Measurements from ENCODE around the gene TFF3. TPM values are rescaled to one million over a fixed set of nuclear protein-coding genes. Genes with fewer than 3 reads are reported as not detected.

TFF3 gene
- total and polyA plus RNA-seq, 2 donors: 6.8 to 9.9 TPM

GRCh38 chr21:42278451-42279149, 36.6 kb downstream of the TFF3 start:
- WGBS: 88% methylated on average over 19 of the region's 19 CpGs
- H3K4me1 ChIP-seq (ENCODE audit: insufficient read depth): no peaks in the 10 kb centered on the region
- no peak overlapping the region for H3K27ac ChIP-seq (ENCODE audit: low read depth)
- H3K4me3 ChIP-seq (ENCODE audit: low read depth, low read length): no peak overlapping the region
- no peaks in the 10 kb centered on the region for H3K36me3 ChIP-seq (ENCODE audit: insufficient read depth)
- DNase-seq (ENCODE audit: extremely low spot score): no peak

- no peaks in the 10 kb centered on the region for H3K36me3 ChIP-seq (ENCODE audit: insufficient read depth)
Observed at GRCh38 chr21:42277593-42277992, 37.6 kb downstream of the TFF3 start.

GRCh38 chr21:42276526-42277154, 38.6 kb downstream of the TFF3 start:
- no peak overlapping the region for H3K27ac ChIP-seq (ENCODE audit: low read depth)
- DNase-seq (ENCODE audit: extremely low spot score): no peak
- H3K36me3 ChIP-seq (ENCODE audit: insufficient read depth): no peaks in the 10 kb centered on the region
- H3K4me3 ChIP-seq (ENCODE audit: low read depth, low read length): no peak overlapping the region
- no peaks in the 10 kb centered on the region for H3K4me1 ChIP-seq (ENCODE audit: insufficient read depth)
- WGBS: 89% methylated on average over 17 of the region's 17 CpGs

More at GRCh38 chr21:42277593-42277992, 37.6 kb downstream of the TFF3 start:
- Histone ChIP-seq H3K27ac (ENCODE audit: low read depth) (no peak overlapping the region), H3K4me1 (ENCODE audit: insufficient read depth) (no peaks in the 10 kb centered on the region), H3K4me3 (ENCODE audit: low read depth, low read length) (no peak overlapping the region)
- WGBS: 79% methylated on average over 4 of the region's 4 CpGs
- no peak for DNase-seq (ENCODE audit: extremely low spot score)

GRCh38 chr21:42276076-42276475, 39.1 kb downstream of the TFF3 start:
- Histone ChIP-seq H3K27ac (ENCODE audit: low read depth) (no peak overlapping the region), H3K4me1 (ENCODE audit: insufficient read depth) (no peaks in the 10 kb centered on the region), H3K4me3 (ENCODE audit: low read depth, low read length) (no peak overlapping the region), H3K36me3 (ENCODE audit: insufficient read depth) (no peaks in the 10 kb centered on the region)
- 54% methylated on average over 13 of the region's 13 CpGs for WGBS
- no peak for DNase-seq (ENCODE audit: extremely low spot score)

GRCh38 chr21:42272984-42273600, 42.1 kb downstream of the TFF3 start:
- no peak overlapping the region for H3K27ac ChIP-seq (ENCODE audit: low read depth)
- H3K36me3 ChIP-seq (ENCODE audit: insufficient read depth): no peaks in the 10 kb centered on the region
- WGBS: 73% methylated on average over 29 of the region's 29 CpGs
- no peak overlapping the region for H3K4me3 ChIP-seq (ENCODE audit: low read depth, low read length)
- H3K4me1 ChIP-seq (ENCODE audit: insufficient read depth): no peaks in the 10 kb centered on the region
- DNase-seq (ENCODE audit: extremely low spot score): no peak

- Histone ChIP-seq H3K4me1 (ENCODE audit: insufficient read depth) (no peaks in the 10 kb centered on the region), H3K27ac (ENCODE audit: low read depth) (no peak overlapping the region), H3K36me3 (ENCODE audit: insufficient read depth) (no peaks in the 10 kb centered on the region), H3K4me3 (ENCODE audit: low read depth, low read length) (no peak overlapping the region)
- 86% methylated on average over 15 of the region's 15 CpGs for WGBS
- DNase-seq (ENCODE audit: extremely low spot score): no peak
Observed at GRCh38 chr21:42272109-42272962, 42.9 kb downstream of the TFF3 start.

GRCh38 chr21:42271065-42271464, 44.1 kb downstream of the TFF3 start:
- no peak for DNase-seq (ENCODE audit: extremely low spot score)
- H3K4me3 ChIP-seq (ENCODE audit: low read depth, low read length): no peak overlapping the region
- no peak overlapping the region for H3K27ac ChIP-seq (ENCODE audit: low read depth)
- H3K4me1 ChIP-seq (ENCODE audit: insufficient read depth): no peaks in the 10 kb centered on the region
- 95% methylated on average over 6 of the region's 6 CpGs for WGBS
- H3K36me3 ChIP-seq (ENCODE audit: insufficient read depth): no peaks in the 10 kb centered on the region

- no peaks in the 10 kb centered on the region for H3K4me1 ChIP-seq (ENCODE audit: insufficient read depth)
- WGBS: 86% methylated on average over 10 of the region's 10 CpGs
- H3K27ac ChIP-seq (ENCODE audit: low read depth): no peak overlapping the region
- H3K36me3 ChIP-seq (ENCODE audit: insufficient read depth): no peaks in the 10 kb centered on the region
- DNase-seq (ENCODE audit: extremely low spot score): no peak
- no peak overlapping the region for H3K4me3 ChIP-seq (ENCODE audit: low read depth, low read length)
Observed at GRCh38 chr21:42269386-42269785, 45.8 kb downstream of the TFF3 start.

- Histone ChIP-seq H3K4me3 (ENCODE audit: low read depth, low read length) (no peak overlapping the region), H3K27ac (ENCODE audit: low read depth) (no peak overlapping the region), H3K36me3 (ENCODE audit: insufficient read depth) (no peaks in the 10 kb centered on the region), H3K4me1 (ENCODE audit: insufficient read depth) (no peaks in the 10 kb centered on the region)
- DNase-seq (ENCODE audit: extremely low spot score): no peak
- 85% methylated on average over 7 of the region's 7 CpGs for WGBS
Observed at GRCh38 chr21:42266971-42267556, 48.1 kb downstream of the TFF3 start.

- Histone ChIP-seq H3K27ac (ENCODE audit: low read depth) (no peak overlapping the region), H3K4me1 (ENCODE audit: insufficient read depth) (no peaks in the 10 kb centered on the region), H3K36me3 (ENCODE audit: insufficient read depth) (no peaks in the 10 kb centered on the region), H3K4me3 (ENCODE audit: low read depth, low read length) (no peak overlapping the region)
- no peak for DNase-seq (ENCODE audit: extremely low spot score)
- 88% methylated on average over 12 of the region's 12 CpGs for WGBS
Observed at GRCh38 chr21:42265231-42265812, 49.9 kb downstream of the TFF3 start.

GRCh38 chr21:42264245-42265195, 50.7 kb downstream of the TFF3 start:
- DNase-seq (ENCODE audit: extremely low spot score): no peak
- Histone ChIP-seq H3K4me3 (ENCODE audit: low read depth, low read length) (no peak overlapping the region), H3K27ac (ENCODE audit: low read depth) (no peak overlapping the region), H3K4me1 (ENCODE audit: insufficient read depth) (no peaks in the 10 kb centered on the region), H3K36me3 (ENCODE audit: insufficient read depth) (no peaks in the 10 kb centered on the region)
- 85% methylated on average over 13 of the region's 13 CpGs for WGBS

- WGBS: 57% methylated on average over 18 of the region's 18 CpGs
- H3K27ac ChIP-seq (ENCODE audit: low read depth): no peak overlapping the region
- DNase-seq (ENCODE audit: extremely low spot score): no peak
- no peaks in the 10 kb centered on the region for H3K4me1 ChIP-seq (ENCODE audit: insufficient read depth)
- no peaks in the 10 kb centered on the region for H3K36me3 ChIP-seq (ENCODE audit: insufficient read depth)
- H3K4me3 ChIP-seq (ENCODE audit: low read depth, low read length): no peak overlapping the region
Observed at GRCh38 chr21:42263591-42264131, 51.5 kb downstream of the TFF3 start.
